WTC11 (cell line): ENCODE measurements around the gene SMAD3.

Experiments
- CTCF ChIP-seq: fragments of 200-600 bp; IDR thresholded peaks from 2 replicates; pipeline ENCODE4 v1.8.0; 2022; ENCODE audit warnings: antibody characterized with exemption
- ELF4 ChIP-seq: sonication (generic); formaldehyde crosslinking; IDR thresholded peaks from 2 replicates; pipeline ENCODE4 v1.8.1; 2022; ENCODE audit warnings: low read depth, mild to moderate bottlenecking, moderate library complexity, missing genetic modification reagents
- TCF7 ChIP-seq: sonication (generic); formaldehyde crosslinking; IDR thresholded peaks from 2 replicates; pipeline ENCODE4 v1.8.0; 2022; ENCODE audit warnings: mild to moderate bottlenecking, low read depth, missing genetic modification reagents, moderate library complexity
- USF2 ChIP-seq: sonication (generic); formaldehyde crosslinking; IDR thresholded peaks from 2 replicates; pipeline ENCODE4 v1.8.1; 2023; ENCODE audit warnings: mild to moderate bottlenecking, missing genetic modification reagents, moderate library complexity

- TF ChIP-seq USF2 (CRISPR knock-in tag) (no peak), CTCF (no peak), ELF4 (no peak), TCF7 (no peak)
These were observed 93.0 kb downstream of the SMAD3 start for GRCh38 chr15:67158367-67158766.
